IPS DF 6.9 (cell line): ENCODE results near the gene TMEM38B.

Experiments used
- DNase-seq: peaks from one replicate; pipeline ENCODE4 v3.0.0-alpha.2; 2013; ENCODE audit warnings: low read depth, low spot score
- H3K27ac ChIP-seq: one replicate; pipeline ENCODE4 v1.5.1; 2013; ENCODE audit warnings: low read length, control low read depth
- H3K27me3 ChIP-seq: 2 replicates; pipeline ENCODE4 v1.6.1; 2013; ENCODE audit warnings: mild to moderate bottlenecking, low read length; ENCODE audit not compliant: control insufficient read depth, insufficient read depth
- H3K36me3 ChIP-seq: 2 replicates; pipeline ENCODE4 v1.6.1; 2013; ENCODE audit warnings: low read length; ENCODE audit not compliant: control insufficient read depth, insufficient read depth
- H3K4me1 ChIP-seq: 2 replicates; pipeline ENCODE4 v1.6.1; 2013; ENCODE audit warnings: low read length; ENCODE audit not compliant: control insufficient read depth, insufficient read depth
- H3K4me3 ChIP-seq: 2 replicates; pipeline ENCODE4 v1.5.1; 2013; ENCODE audit warnings: mild to moderate bottlenecking, low read length
- H3K9me3 ChIP-seq: 2 replicates; pipeline ENCODE4 v1.6.1; 2013; ENCODE audit warnings: low read length, inconsistent platforms; ENCODE audit not compliant: control insufficient read depth, insufficient read depth
- WGBS: extraction: QIAGEN DNeasy Blood & Tissue Kit; methylation state at CpG from one replicate; pipeline ENCODE4 v1.1.7; 2013; ENCODE audit warnings: mixed read lengths, missing lambda C conversion rate; ENCODE audit not compliant: insufficient read length, insufficient coverage; 5-methylcytosine and 5-hydroxymethylcytosine counted together

TMEM38B gene

GRCh38 chr9:105681724-105682123 lies 12.6 kb upstream of the TMEM38B start:
- no peaks in the 10 kb centered on the region for H3K4me1 ChIP-seq
- no peaks in the 10 kb centered on the region for H3K36me3 ChIP-seq
- no peaks in the 10 kb centered on the region for H3K27me3 ChIP-seq
- H3K4me3 ChIP-seq, result no peak overlapping the region
- WGBS, result no CpG with 5 or more reads among the region's 1 CpG
- no peak for DNase-seq
- no peaks in the 10 kb centered on the region for H3K9me3 ChIP-seq
- no peak overlapping the region for H3K27ac ChIP-seq

GRCh38 chr9:105683688-105684275 lies 10.6 kb upstream of the TMEM38B start:
- no peaks in the 10 kb centered on the region; the same call in 1 of the 2 replicates for H3K4me1 ChIP-seq
- no peaks in the 10 kb centered on the region for H3K9me3 ChIP-seq
- no peak overlapping the region for H3K27ac ChIP-seq
- no peak for DNase-seq
- H3K4me3 ChIP-seq, result no peak overlapping the region
- no peaks in the 10 kb centered on the region for H3K27me3 ChIP-seq
- no peaks in the 10 kb centered on the region for H3K36me3 ChIP-seq
- WGBS, result no CpG with 5 or more reads among the region's 1 CpG

- no peak overlapping the region for H3K4me3 ChIP-seq
- H3K9me3 ChIP-seq, result no peaks in the 10 kb centered on the region
- H3K4me1 ChIP-seq, result no peaks in the 10 kb centered on the region; the same call in 1 of the 2 replicates
- no peaks in the 10 kb centered on the region for H3K36me3 ChIP-seq
- H3K27me3 ChIP-seq, result no peaks in the 10 kb centered on the region
- DNase-seq, result no peak
- no peak overlapping the region for H3K27ac ChIP-seq
- WGBS, result no CpG with 5 or more reads among the region's 4 CpGs
These were observed 7.4 kb upstream of the TMEM38B start for GRCh38 chr9:105686936-105687335.

- WGBS, result no CpG with 5 or more reads among the region's 2 CpGs
- Histone ChIP-seq H3K4me1 (peaks cover 2% of the 10 kb centered on the region), H3K36me3 (no peaks in the 10 kb centered on the region), H3K9me3 (no peaks in the 10 kb centered on the region), H3K4me3 (no peak overlapping the region), H3K27ac (no peak overlapping the region), H3K27me3 (peaks cover 10% of the 10 kb centered on the region; the same call in 1 of the 2 replicates)
- DNase-seq, result no peak
These were observed 3.6 kb upstream of the TMEM38B start for GRCh38 chr9:105690742-105691141.

GRCh38 chr9:105693435-105694189 lies 729 bp upstream of the TMEM38B start:
- Histone ChIP-seq H3K36me3 (no peaks in the 10 kb centered on the region), H3K27me3 (peaks cover 10% of the 10 kb centered on the region; the same call in 1 of the 2 replicates), H3K9me3 (no peaks in the 10 kb centered on the region), H3K4me1 (peaks cover 2% of the 10 kb centered on the region; the same call in 1 of the 2 replicates), H3K27ac (no peak overlapping the region), H3K4me3 (peak overlapping the region; percentile 19; the same call in 1 of the 2 replicates)
- DNase-seq, result no peak
- WGBS, result no CpG with 5 or more reads among the region's 15 CpGs

GRCh38 chr9:105694848-105695581 lies 674 bp downstream of the TMEM38B start:
- no peaks in the 10 kb centered on the region for H3K36me3 ChIP-seq
- H3K27me3 ChIP-seq, result peaks cover 10% of the 10 kb centered on the region; the same call in 1 of the 2 replicates
- H3K4me3 ChIP-seq, result peak overlapping the region; percentile 95; the same call in 1 of the 2 replicates
- no peaks in the 10 kb centered on the region for H3K9me3 ChIP-seq
- H3K27ac ChIP-seq, result no peak overlapping the region
- peaks cover 2% of the 10 kb centered on the region; the same call in 1 of the 2 replicates for H3K4me1 ChIP-seq
- DNase-seq, result no peak
- no CpG with 5 or more reads among the region's 42 CpGs for WGBS

- H3K4me1 ChIP-seq, result peaks cover 2% of the 10 kb centered on the region; the same call in 1 of the 2 replicates
- peaks cover 10% of the 10 kb centered on the region; the same call in 1 of the 2 replicates for H3K27me3 ChIP-seq
- no peak overlapping the region for H3K4me3 ChIP-seq
- no peaks in the 10 kb centered on the region for H3K36me3 ChIP-seq
- WGBS, result no CpG with 5 or more reads among the region's 12 CpGs
- DNase-seq, result no peak
- no peak overlapping the region for H3K27ac ChIP-seq
- H3K9me3 ChIP-seq, result no peaks in the 10 kb centered on the region
These were observed 2.0 kb downstream of the TMEM38B start for GRCh38 chr9:105696219-105696793.

GRCh38 chr9:105697871-105698270 lies 3.5 kb downstream of the TMEM38B start:
- H3K4me1 ChIP-seq, result peaks cover 2% of the 10 kb centered on the region; the same call in 1 of the 2 replicates
- WGBS, result no CpG with 5 or more reads among the region's 4 CpGs
- H3K4me3 ChIP-seq, result no peak overlapping the region
- DNase-seq, result no peak
- no peaks in the 10 kb centered on the region for H3K9me3 ChIP-seq
- H3K27ac ChIP-seq, result no peak overlapping the region
- H3K27me3 ChIP-seq, result peaks cover 10% of the 10 kb centered on the region; the same call in 1 of the 2 replicates
- H3K36me3 ChIP-seq, result no peaks in the 10 kb centered on the region

GRCh38 chr9:105698348-105698870 lies 4.1 kb downstream of the TMEM38B start:
- no peak for DNase-seq
- Histone ChIP-seq H3K9me3 (no peaks in the 10 kb centered on the region), H3K4me3 (no peak overlapping the region), H3K27me3 (peaks cover 7% of the 10 kb centered on the region; the same call in 1 of the 2 replicates), H3K4me1 (peaks cover 2% of the 10 kb centered on the region; the same call in 1 of the 2 replicates), H3K36me3 (no peaks in the 10 kb centered on the region), H3K27ac (no peak overlapping the region)
- WGBS, result no CpG with 5 or more reads among the region's 1 CpG

GRCh38 chr9:105700668-105701067 lies 6.3 kb downstream of the TMEM38B start:
- H3K9me3 ChIP-seq, result no peaks in the 10 kb centered on the region
- H3K36me3 ChIP-seq, result no peaks in the 10 kb centered on the region
- no peak overlapping the region for H3K4me3 ChIP-seq
- WGBS, result no CpG with 5 or more reads among the region's 1 CpG
- no peaks in the 10 kb centered on the region for H3K27me3 ChIP-seq
- no peak overlapping the region for H3K27ac ChIP-seq
- DNase-seq, result no peak
- no peaks in the 10 kb centered on the region for H3K4me1 ChIP-seq
